HFFc6 (cell line): ENCODE measurements around the gene SMO. TPM values are rescaled to one million over a fixed set of nuclear protein-coding genes. Genes with fewer than 3 reads are reported as not detected.

Source experiments
- DNase-seq: peaks from one replicate; pipeline ENCODE4 v3.0.0-alpha.2; 2018
- H3K27ac Mint-ChIP-seq: 2 replicates; pipeline ENCODE4 v1.8.0; 2020; ENCODE audit warnings: mild to moderate bottlenecking, mixed read lengths
- H3K27me3 Mint-ChIP-seq: 2 replicates; pipeline ENCODE4 v1.8.0; 2021; ENCODE audit warnings: mild to moderate bottlenecking, moderate library complexity, mixed read lengths; ENCODE audit not compliant: insufficient read depth
- H3K36me3 Mint-ChIP-seq: 2 replicates; pipeline ENCODE4 v1.8.0; 2021; ENCODE audit warnings: low read depth, mixed read lengths
- H3K4me1 Mint-ChIP-seq: 2 replicates; pipeline ENCODE4 v1.8.0; 2020; ENCODE audit warnings: low read depth, mixed read lengths
- H3K4me3 Mint-ChIP-seq: 2 replicates; pipeline ENCODE4 v1.8.0; 2020; ENCODE audit warnings: mild to moderate bottlenecking, moderate library complexity, mixed read lengths
- H3K9me3 Mint-ChIP-seq: 2 replicates; pipeline ENCODE4 v1.8.0; 2020; ENCODE audit warnings: mild to moderate bottlenecking, mixed read lengths
- CTCF ChIP-seq: fragments of 200-600 bp; sonication (generic); IDR thresholded peaks from 2 replicates; pipeline ENCODE4 v1.5.0; 2021; ENCODE audit warnings: antibody characterized with exemption, mild to moderate bottlenecking
- total RNA-seq, 6 experiments: library from RNA; stranded (reverse); fragmentation: NEBNext Ultra II Directional; extraction: Animal tissue kit (Norgen Biotek cat#: 25700); gene quantifications; 2 replicates in 1 of 6; 3 replicates in 5 of 6; pipeline ENCODE4 v1.2.3, GENCODE V29; 2021

SMO gene
- total RNA-seq, 6 experiments from 2014 or later: 0.09 to 0.57 (median 0.17) TPM

GRCh38 chr7:129209067-129209926, 20.9 kb downstream of the SMO start:
- no peak for DNase-seq
- no peaks in the 10 kb centered on the region for H3K36me3 Mint-ChIP-seq
- no peaks in the 10 kb centered on the region for H3K9me3 Mint-ChIP-seq
- H3K4me3 Mint-ChIP-seq: no peak overlapping the region
- peaks cover 30% of the 10 kb centered on the region for H3K27me3 Mint-ChIP-seq
- H3K27ac Mint-ChIP-seq: no peak overlapping the region
- H3K4me1 Mint-ChIP-seq: peaks cover 8% of the 10 kb centered on the region
- no peak for TF ChIP-seq CTCF

- peaks cover 28% of the 10 kb centered on the region for H3K27me3 Mint-ChIP-seq
- H3K4me1 Mint-ChIP-seq: peaks cover 8% of the 10 kb centered on the region
- DNase-seq: peak; percentile 34
- no peak overlapping the region for H3K27ac Mint-ChIP-seq
- no peak overlapping the region for H3K4me3 Mint-ChIP-seq
- no peaks in the 10 kb centered on the region for H3K36me3 Mint-ChIP-seq
- no peaks in the 10 kb centered on the region for H3K9me3 Mint-ChIP-seq
- TF ChIP-seq CTCF: peak; percentile 92
Observed at GRCh38 chr7:129210256-129210988, 22.0 kb downstream of the SMO start.

GRCh38 chr7:129210989-129211312, 22.5 kb downstream of the SMO start:
- no peak overlapping the region for H3K4me3 Mint-ChIP-seq
- no peak for DNase-seq
- no peaks in the 10 kb centered on the region for H3K9me3 Mint-ChIP-seq
- peaks cover 28% of the 10 kb centered on the region for H3K27me3 Mint-ChIP-seq
- no peak overlapping the region for H3K27ac Mint-ChIP-seq
- H3K36me3 Mint-ChIP-seq: no peaks in the 10 kb centered on the region
- TF ChIP-seq CTCF: no peak
- H3K4me1 Mint-ChIP-seq: peaks cover 8% of the 10 kb centered on the region

GRCh38 chr7:129212126-129212525, 23.7 kb downstream of the SMO start:
- Mint-ChIP-seq H3K4me3 (no peak overlapping the region), H3K9me3 (no peaks in the 10 kb centered on the region), H3K4me1 (peaks cover 8% of the 10 kb centered on the region), H3K27ac (no peak overlapping the region), H3K36me3 (no peaks in the 10 kb centered on the region), H3K27me3 (peaks cover 26% of the 10 kb centered on the region)
- TF ChIP-seq CTCF: no peak
- no peak for DNase-seq

GRCh38 chr7:129212596-129212995, 24.2 kb downstream of the SMO start:
- H3K27me3 Mint-ChIP-seq: peaks cover 21% of the 10 kb centered on the region
- H3K4me3 Mint-ChIP-seq: no peak overlapping the region
- no peaks in the 10 kb centered on the region for H3K9me3 Mint-ChIP-seq
- TF ChIP-seq CTCF: no peak
- H3K27ac Mint-ChIP-seq: no peak overlapping the region
- DNase-seq: no peak
- no peaks in the 10 kb centered on the region for H3K36me3 Mint-ChIP-seq
- peaks cover 8% of the 10 kb centered on the region for H3K4me1 Mint-ChIP-seq
